A673 (cell line): ENCODE data around the gene ZNF219.

ENCODE experiments used
- EZH2 ChIP-seq: fragments of 200-600 bp; sonication (generic); IDR thresholded peaks from 2 replicates; pipeline ENCODE4 v1.6.1; 2017; ENCODE audit warnings: borderline replicate concordance, low read depth, mild to moderate bottlenecking, mixed read lengths, antibody characterized with exemption, low read length; ENCODE audit not compliant: poor library complexity, severe bottlenecking
- TF ChIP-seq, protein P1 (sequence below): fragments of 300-800, 200-600 bp; sonication (generic); conservative IDR thresholded peaks from 2 replicates; pipeline ENCODE4 v1.5.1; 2017; ENCODE audit warnings: low read depth, mild to moderate bottlenecking, antibody characterized with exemption, low read length, moderate library complexity, mixed read lengths

DNA sequence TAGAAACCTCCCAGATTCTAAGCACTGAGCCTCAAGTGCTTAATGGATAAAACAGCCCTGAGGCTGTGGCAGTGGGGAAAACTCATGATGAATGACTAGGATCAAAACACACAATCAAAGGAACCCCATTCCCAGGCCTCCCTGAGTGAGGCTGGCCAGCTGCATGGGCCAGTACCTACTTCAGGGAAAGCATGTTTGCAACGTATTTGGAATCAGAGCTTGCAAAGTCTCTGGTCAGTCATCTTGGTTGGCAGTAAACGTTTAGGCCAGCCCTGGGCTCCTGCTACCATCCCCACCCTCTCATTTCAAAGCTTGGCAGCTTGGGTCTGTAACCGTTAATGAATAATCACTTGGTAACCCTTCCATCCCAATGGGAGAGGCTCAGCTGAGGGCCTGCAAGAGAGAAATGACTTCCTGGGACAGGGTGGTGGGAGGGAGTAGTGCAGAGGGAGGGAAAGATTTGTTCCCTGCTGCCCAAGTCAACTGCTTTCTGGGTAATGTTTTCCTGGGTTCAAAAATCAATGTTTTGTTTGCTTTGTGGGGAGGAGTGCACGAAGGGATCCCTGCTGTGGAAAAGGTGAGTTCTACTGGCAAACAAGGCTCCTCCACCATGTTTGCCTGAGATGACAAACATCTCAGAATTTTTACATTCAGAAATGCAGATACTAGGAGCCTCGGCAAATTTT, 42.9 kb downstream of the ZNF219 start:
- TF ChIP-seq, protein P1, sequence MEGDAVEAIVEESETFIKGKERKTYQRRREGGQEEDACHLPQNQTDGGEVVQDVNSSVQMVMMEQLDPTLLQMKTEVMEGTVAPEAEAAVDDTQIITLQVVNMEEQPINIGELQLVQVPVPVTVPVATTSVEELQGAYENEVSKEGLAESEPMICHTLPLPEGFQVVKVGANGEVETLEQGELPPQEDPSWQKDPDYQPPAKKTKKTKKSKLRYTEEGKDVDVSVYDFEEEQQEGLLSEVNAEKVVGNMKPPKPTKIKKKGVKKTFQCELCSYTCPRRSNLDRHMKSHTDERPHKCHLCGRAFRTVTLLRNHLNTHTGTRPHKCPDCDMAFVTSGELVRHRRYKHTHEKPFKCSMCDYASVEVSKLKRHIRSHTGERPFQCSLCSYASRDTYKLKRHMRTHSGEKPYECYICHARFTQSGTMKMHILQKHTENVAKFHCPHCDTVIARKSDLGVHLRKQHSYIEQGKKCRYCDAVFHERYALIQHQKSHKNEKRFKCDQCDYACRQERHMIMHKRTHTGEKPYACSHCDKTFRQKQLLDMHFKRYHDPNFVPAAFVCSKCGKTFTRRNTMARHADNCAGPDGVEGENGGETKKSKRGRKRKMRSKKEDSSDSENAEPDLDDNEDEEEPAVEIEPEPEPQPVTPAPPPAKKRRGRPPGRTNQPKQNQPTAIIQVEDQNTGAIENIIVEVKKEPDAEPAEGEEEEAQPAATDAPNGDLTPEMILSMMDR: no peak
- TF ChIP-seq EZH2: no peak
